Measurements from ENCODE around the gene SLC9A6.
"Not testable (repeated sequence)": the region's sequence is repeated elsewhere in the genome, so short reads cannot be mapped to it uniquely, and the experiment has no call there.

SLC9A6 gene

GRCh38 chrX:136047016-136047642, 61.9 kb downstream of the SLC9A6 start:
- no peak overlapping the region for H3K4me3 ChIP-seq
- no peaks in the 10 kb centered on the region for H3K9me3 ChIP-seq (ENCODE audit: low read depth, low read length)
- no peak for DNase-seq (ENCODE audit: low read depth, low spot score)
- no peaks in the 10 kb centered on the region for H3K36me3 ChIP-seq (ENCODE audit: insufficient read depth, low read length)
- TF ChIP-seq POLR2AphosphoS5 (IDR thresholded peaks at IDR 0.05; ENCODE audit: borderline replicate concordance, low read depth, low read length) (no peak), FOXP2 (optimal IDR thresholded peaks at IDR 0.05; ENCODE audit: control extremely low read depth, extremely low read length, insufficient read depth) (no peak), EZH2 (IDR thresholded peaks at IDR 0.05) (no peak)
- H3K27ac ChIP-seq, result no peak overlapping the region
- H3K9ac ChIP-seq (ENCODE audit: insufficient read length), result no peak overlapping the region

GRCh38 chrX:136047969-136048368, 62.7 kb downstream of the SLC9A6 start:
- TF ChIP-seq POLR2AphosphoS5 (IDR thresholded peaks at IDR 0.05; ENCODE audit: borderline replicate concordance, low read depth, low read length) (no peak), EZH2 (IDR thresholded peaks at IDR 0.05) (no peak), FOXP2 (optimal IDR thresholded peaks at IDR 0.05; ENCODE audit: control extremely low read depth, extremely low read length, insufficient read depth) (no peak)
- Histone ChIP-seq H3K9ac (ENCODE audit: insufficient read length) (no peak overlapping the region), H3K4me3 (no peak overlapping the region), H3K36me3 (ENCODE audit: insufficient read depth, low read length) (no peaks in the 10 kb centered on the region), H3K27ac (no peak overlapping the region), H3K9me3 (ENCODE audit: low read depth, low read length) (no peaks in the 10 kb centered on the region)
- DNase-seq (ENCODE audit: low read depth, low spot score), result no peak

- TF ChIP-seq EZH2 (IDR thresholded peaks at IDR 0.05) (no peak), FOXP2 (optimal IDR thresholded peaks at IDR 0.05; ENCODE audit: control extremely low read depth, extremely low read length, insufficient read depth) (no peak), POLR2AphosphoS5 (IDR thresholded peaks at IDR 0.05; ENCODE audit: borderline replicate concordance, low read depth, low read length) (no peak)
- no peak for DNase-seq (ENCODE audit: low read depth, low spot score)
- no peaks in the 10 kb centered on the region for H3K9me3 ChIP-seq (ENCODE audit: low read depth, low read length)
- H3K27ac ChIP-seq, result no peak overlapping the region
- no peak overlapping the region for H3K9ac ChIP-seq (ENCODE audit: insufficient read length)
- no peaks in the 10 kb centered on the region for H3K36me3 ChIP-seq (ENCODE audit: insufficient read depth, low read length)
- H3K4me3 ChIP-seq, result no peak overlapping the region
Measured at GRCh38 chrX:136048446-136048845, 63.2 kb downstream of the SLC9A6 start.

- no peak overlapping the region for H3K27ac ChIP-seq
- H3K9me3 ChIP-seq (ENCODE audit: low read depth, low read length), result no peaks in the 10 kb centered on the region
- no peaks in the 10 kb centered on the region for H3K36me3 ChIP-seq (ENCODE audit: insufficient read depth, low read length)
- TF ChIP-seq POLR2AphosphoS5 (IDR thresholded peaks at IDR 0.05; ENCODE audit: borderline replicate concordance, low read depth, low read length) (no peak), EZH2 (IDR thresholded peaks at IDR 0.05) (no peak), FOXP2 (optimal IDR thresholded peaks at IDR 0.05; ENCODE audit: control extremely low read depth, extremely low read length, insufficient read depth) (no peak)
- no peak for DNase-seq (ENCODE audit: low read depth, low spot score)
- H3K4me3 ChIP-seq, result no peak overlapping the region
- no peak overlapping the region for H3K9ac ChIP-seq (ENCODE audit: insufficient read length)
Measured at GRCh38 chrX:136049608-136050007, 64.4 kb downstream of the SLC9A6 start.

GRCh38 chrX:136050875-136051274, 65.6 kb downstream of the SLC9A6 start:
- not testable (repeated sequence) for H3K4me3 ChIP-seq; DNase-seq (ENCODE audit: low read depth, low spot score); H3K9me3 ChIP-seq (ENCODE audit: low read depth, low read length); H3K36me3 ChIP-seq (ENCODE audit: insufficient read depth, low read length); H3K27ac ChIP-seq; H3K9ac ChIP-seq (ENCODE audit: insufficient read length)

GRCh38 chrX:136051611-136052010, 66.4 kb downstream of the SLC9A6 start:
- no peak for DNase-seq (ENCODE audit: low read depth, low spot score)
- Histone ChIP-seq H3K27ac (no peak overlapping the region), H3K9me3 (ENCODE audit: low read depth, low read length) (no peaks in the 10 kb centered on the region), H3K36me3 (ENCODE audit: insufficient read depth, low read length) (no peaks in the 10 kb centered on the region), H3K9ac (ENCODE audit: insufficient read length) (no peak overlapping the region), H3K4me3 (no peak overlapping the region)
- TF ChIP-seq POLR2AphosphoS5 (IDR thresholded peaks at IDR 0.05; ENCODE audit: borderline replicate concordance, low read depth, low read length) (no peak), FOXP2 (optimal IDR thresholded peaks at IDR 0.05; ENCODE audit: control extremely low read depth, extremely low read length, insufficient read depth) (no peak), EZH2 (IDR thresholded peaks at IDR 0.05) (no peak)

GRCh38 chrX:136055651-136056221, 70.5 kb downstream of the SLC9A6 start:
- no peaks in the 10 kb centered on the region for H3K36me3 ChIP-seq (ENCODE audit: insufficient read depth, low read length)
- H3K9ac ChIP-seq (ENCODE audit: insufficient read length), result no peak overlapping the region
- DNase-seq (ENCODE audit: low read depth, low spot score), result no peak
- no peak overlapping the region for H3K4me3 ChIP-seq
- H3K9me3 ChIP-seq (ENCODE audit: low read depth, low read length), result no peaks in the 10 kb centered on the region
- no peak overlapping the region for H3K27ac ChIP-seq
- TF ChIP-seq POLR2AphosphoS5 (IDR thresholded peaks at IDR 0.05; ENCODE audit: borderline replicate concordance, low read depth, low read length) (no peak), EZH2 (IDR thresholded peaks at IDR 0.05) (no peak), FOXP2 (optimal IDR thresholded peaks at IDR 0.05; ENCODE audit: control extremely low read depth, extremely low read length, insufficient read depth) (no peak)

- H3K27ac ChIP-seq, result no peak overlapping the region
- no peaks in the 10 kb centered on the region for H3K36me3 ChIP-seq (ENCODE audit: insufficient read depth, low read length)
- no peaks in the 10 kb centered on the region for H3K9me3 ChIP-seq (ENCODE audit: low read depth, low read length)
- DNase-seq (ENCODE audit: low read depth, low spot score), result no peak
- H3K9ac ChIP-seq (ENCODE audit: insufficient read length), result no peak overlapping the region
- no peak for TF ChIP-seq FOXP2 (optimal IDR thresholded peaks at IDR 0.05; ENCODE audit: control extremely low read depth, extremely low read length, insufficient read depth)
- no peak for TF ChIP-seq EZH2 (IDR thresholded peaks at IDR 0.05)
- no peak for TF ChIP-seq POLR2AphosphoS5 (IDR thresholded peaks at IDR 0.05; ENCODE audit: borderline replicate concordance, low read depth, low read length)
- no peak overlapping the region for H3K4me3 ChIP-seq
Measured at GRCh38 chrX:136057567-136057966, 72.3 kb downstream of the SLC9A6 start.

- TF ChIP-seq POLR2AphosphoS5 (IDR thresholded peaks at IDR 0.05; ENCODE audit: borderline replicate concordance, low read depth, low read length) (no peak), FOXP2 (optimal IDR thresholded peaks at IDR 0.05; ENCODE audit: control extremely low read depth, extremely low read length, insufficient read depth) (no peak), EZH2 (IDR thresholded peaks at IDR 0.05) (no peak)
Measured at GRCh38 chrX:136059350-136059749, 74.1 kb downstream of the SLC9A6 start.

More at GRCh38 chrX:136059350-136059749, 74.1 kb downstream of the SLC9A6 start:
- Histone ChIP-seq H3K9me3 (ENCODE audit: low read depth, low read length) (no peaks in the 10 kb centered on the region), H3K4me3 (no peak overlapping the region), H3K9ac (ENCODE audit: insufficient read length) (no peak overlapping the region), H3K27ac (no peak overlapping the region), H3K36me3 (ENCODE audit: insufficient read depth, low read length) (no peaks in the 10 kb centered on the region)
- no peak for DNase-seq (ENCODE audit: low read depth, low spot score)

All from SK-N-MC (cell line).